GM18870 (cell line): ENCODE data around the gene TOB1.

ENCODE experiments used
- ATAC-seq: cut with Tn5 transposase; IDR thresholded peaks from one replicate; pipeline ENCODE4 v1.9.1; 2021; ENCODE audit warnings: moderate library complexity; ENCODE audit not compliant: unreplicated experiment

TOB1 gene, protein sequence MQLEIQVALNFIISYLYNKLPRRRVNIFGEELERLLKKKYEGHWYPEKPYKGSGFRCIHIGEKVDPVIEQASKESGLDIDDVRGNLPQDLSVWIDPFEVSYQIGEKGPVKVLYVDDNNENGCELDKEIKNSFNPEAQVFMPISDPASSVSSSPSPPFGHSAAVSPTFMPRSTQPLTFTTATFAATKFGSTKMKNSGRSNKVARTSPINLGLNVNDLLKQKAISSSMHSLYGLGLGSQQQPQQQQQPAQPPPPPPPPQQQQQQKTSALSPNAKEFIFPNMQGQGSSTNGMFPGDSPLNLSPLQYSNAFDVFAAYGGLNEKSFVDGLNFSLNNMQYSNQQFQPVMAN

DNA sequence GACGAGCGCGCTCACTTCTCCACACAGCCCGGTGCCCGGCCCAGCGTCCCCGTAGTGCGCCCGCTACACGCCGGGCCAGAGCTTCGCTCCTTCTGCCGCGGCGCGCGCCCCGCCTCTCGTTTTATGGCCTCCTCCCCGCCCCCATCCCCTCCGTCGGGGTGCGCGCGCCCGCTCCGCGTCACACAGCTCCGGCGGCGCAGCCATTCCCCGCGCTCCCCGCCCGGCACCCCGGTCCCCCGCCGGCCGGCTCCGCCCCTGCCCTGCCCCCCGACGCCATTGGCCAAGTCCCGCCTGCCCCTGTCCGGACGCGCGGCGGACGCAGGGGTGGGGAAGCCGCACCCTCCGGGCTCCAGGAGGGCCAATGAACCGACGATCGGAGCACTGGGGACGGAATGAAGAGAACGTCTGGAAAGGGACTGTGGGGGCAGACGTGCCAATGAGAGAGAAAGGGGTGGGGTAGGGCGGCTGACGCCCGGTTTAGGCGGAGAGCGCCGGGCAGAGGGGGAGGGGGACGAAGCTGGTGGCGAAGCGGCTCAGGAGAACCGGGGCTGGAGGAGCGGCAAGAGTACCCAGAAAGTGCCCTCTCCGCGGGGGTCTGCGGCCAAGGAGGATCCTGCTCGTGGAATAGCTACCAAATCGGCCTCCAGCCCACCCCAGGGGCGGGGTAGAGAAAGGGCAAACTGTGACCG lies at the start of gene TOB1:
TSS of gene TOB1 (minus strand) at position 94 of the 689 bp plus-strand sequence. CDS start 2,337 bp downstream, outside the sequence.
- peak; percentile 41 for ATAC-seq

DNA sequence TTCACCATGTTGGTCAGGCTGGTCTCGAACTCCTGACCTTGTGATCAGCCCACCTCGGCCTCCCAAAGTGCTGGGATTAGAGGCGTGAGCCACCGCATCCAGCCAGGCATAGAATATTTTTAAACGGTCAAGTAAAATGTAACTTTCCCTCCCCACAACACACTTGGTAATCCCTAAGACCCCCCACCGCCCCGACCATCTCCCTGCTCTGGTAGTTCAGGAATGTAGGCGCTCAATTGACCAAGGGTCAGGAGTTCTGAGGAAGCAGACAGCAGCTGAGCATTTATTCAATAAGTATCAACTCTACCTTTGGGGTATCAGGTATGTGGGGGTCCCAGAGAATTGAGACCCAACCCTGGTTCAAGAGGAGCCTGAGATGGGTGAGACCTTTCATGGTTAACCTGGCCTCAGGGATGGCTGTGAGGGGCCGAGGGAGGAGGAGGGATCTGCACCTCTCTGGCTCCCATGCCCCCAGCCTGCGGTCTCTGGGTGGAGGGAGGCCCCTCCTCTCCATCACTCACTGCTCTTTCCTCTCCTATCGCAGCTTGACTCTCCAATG lies 48.4 kb upstream of the TOB1 start:
- no peak for ATAC-seq

DNA sequence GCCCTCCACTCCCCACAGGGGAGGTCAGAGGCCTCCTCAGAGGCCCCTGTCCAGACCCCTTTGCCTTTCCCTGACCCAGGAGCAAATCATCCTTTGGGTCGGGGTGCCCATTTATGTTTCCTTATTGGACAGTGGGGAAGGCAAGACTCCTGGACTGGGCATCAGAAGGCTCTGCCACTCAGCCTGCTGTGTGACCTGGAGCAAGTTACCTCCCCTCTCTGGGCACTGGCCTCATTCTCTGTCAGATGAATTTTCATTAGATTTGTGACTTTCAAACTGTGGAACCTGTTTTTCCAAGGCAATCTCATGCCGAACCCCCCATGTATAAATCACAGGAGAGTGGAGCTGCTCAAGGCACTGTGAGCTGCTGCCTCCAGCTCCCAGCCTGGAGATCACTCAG lies 47.0 kb upstream of the TOB1 start:
- ATAC-seq: no peak

DNA sequence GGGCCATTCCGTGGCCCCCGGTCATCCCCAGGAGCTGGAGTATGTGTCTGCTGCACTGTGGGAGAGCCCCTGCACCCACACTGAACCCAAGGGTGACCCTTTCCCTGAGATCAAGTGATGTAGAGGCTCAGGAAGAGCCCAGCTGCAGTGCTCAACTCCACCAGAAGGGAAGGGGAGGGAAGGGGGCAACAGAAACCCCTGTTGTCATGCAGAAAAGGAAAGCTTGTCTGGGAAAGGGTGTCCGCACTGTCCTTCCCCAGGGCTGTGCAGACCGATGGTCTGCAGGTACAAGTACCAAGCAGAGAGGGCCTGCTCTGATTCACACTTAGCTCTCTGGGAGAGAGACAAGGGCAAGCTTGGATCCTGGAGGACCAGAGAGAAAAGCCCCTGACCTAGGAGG lies 45.7 kb upstream of the TOB1 start:
- ATAC-seq: no peak

DNA sequence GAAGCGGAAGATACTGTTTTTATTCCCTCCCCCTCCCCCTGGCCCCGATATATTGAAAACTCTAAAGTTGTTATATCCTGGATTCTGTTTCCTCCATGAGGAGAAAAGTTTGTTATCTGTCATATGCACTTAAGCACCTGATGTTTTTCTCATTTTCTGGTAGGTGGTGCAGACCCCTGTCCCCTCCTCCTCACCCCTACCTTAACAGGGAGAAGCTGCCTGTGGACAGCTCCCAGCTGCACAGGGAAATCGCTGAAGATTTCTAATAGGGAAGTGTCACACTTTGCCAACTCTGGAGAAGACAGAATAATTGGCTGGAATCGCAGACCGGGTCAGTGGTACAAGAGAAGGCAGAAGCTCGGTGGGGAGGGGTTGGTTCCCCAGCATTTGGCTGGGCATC lies 45.3 kb upstream of the TOB1 start:
- ATAC-seq: no peak

DNA sequence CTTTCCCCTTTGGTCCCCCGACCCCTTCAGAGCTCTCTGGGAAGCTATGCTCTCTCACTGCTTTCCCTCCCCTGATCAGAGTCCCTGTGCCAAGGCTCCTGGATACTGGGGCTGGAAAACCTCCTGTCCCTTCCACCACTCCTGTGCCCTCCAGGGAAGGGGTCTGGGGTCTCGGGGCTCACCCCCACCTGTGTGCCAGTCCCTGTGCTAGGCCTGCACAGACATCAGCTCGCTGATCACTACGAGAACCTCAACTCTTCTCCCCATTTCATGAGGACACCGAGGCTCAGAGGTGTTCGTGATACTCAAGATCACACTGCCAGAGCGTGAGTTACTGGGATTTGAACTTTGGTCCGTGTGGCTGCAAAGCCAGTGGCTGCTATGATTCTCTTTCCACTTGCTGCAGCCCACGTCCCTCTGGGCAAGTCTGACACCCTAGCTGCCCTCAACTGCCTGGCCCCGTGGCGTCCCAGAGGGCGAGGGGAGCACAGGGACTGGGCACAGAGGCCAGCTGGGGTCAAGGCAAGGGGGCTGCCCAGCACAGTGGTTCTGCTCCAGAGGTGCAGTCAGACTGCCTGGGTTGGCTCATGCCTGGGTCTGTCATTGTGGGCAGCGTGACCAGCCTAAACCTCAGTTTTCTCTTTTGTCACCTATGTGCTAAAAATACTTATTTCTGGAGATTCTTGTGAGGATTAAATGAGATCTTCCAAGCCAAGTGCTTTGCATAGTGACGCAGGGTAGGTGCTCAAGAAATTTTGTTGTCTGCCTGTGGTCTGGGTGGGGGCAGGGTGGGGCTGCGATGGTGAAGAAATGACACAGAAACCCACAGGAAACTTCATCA lies 43.8 kb upstream of the TOB1 start:
- no peak for ATAC-seq

DNA sequence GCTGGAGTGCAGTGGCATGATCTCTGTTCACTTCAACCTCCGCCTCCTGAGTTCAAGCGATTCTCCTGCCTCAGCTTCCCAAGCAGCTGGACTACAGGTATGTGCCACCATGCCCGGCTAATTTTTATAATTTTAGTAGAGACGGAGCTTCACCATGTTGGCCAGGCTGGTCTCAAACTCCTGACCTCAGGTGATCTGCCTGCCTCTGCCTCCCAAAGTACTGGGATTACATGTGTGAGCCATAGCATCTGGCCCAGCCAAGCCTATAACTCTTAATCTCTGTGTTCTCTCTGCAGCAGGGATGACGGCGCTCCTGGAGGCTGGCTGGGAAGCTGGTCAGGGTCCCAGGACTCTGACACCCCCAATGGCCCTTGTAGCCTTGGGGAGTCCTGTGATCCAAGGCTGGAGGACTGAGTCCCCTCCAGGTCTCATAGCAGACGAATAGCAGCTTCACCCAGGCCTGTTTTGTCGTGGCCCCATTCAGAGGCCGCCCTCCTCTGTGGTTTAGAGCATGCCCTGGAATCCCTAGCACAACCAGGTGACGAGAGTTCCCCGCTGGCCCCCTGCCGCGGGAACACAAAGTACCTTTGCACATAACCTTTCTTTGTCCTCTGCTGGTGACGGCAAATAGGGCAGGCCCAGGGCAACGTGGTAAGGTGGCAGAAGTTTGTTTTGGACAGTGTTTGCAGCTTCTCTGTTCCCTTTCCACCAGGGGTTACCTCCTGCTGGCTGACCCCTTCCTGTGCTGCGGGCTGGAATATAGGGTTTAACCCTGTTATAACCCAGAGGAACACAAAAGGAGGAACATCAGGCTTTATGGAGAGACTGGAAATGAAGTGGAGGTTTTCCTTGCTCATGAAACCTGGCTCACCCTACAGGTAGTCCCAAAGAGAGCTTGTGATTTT lies 43.0 kb upstream of the TOB1 start:
- no peak for ATAC-seq

DNA sequence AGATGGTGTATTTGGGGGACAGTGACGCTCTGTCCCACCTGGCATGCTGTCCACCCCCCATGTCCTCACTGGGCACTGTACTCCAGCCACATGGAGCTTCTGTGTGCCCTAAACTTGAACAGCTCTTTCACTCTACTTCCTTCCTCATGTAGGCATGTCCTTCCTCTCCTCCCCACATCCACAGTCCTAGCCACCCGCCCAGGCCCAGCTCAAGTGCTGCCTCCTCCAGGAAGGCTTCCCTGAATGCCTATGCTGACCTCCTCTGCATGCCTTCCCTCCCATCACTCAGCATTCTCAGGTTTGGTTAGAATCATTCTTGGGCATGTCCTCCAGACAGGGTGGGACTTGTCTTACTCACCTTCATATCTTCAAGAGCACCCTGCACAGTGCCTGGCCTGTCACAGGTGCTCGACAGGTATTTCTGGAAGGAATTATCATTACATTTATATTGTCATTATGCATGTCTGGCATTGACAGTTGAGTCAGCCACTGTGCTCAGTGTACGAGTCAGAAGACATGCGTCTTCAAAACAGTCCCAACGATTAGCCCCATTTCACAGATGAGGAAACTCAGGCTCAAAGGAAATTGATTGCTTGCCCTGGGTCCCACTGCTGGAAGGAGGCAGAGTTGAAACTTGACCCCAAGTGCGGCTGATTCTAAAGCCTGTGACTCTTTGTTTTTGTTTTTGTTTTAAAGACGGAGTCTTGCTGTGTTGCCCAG lies 42.1 kb upstream of the TOB1 start:
- ATAC-seq: no peak

DNA sequence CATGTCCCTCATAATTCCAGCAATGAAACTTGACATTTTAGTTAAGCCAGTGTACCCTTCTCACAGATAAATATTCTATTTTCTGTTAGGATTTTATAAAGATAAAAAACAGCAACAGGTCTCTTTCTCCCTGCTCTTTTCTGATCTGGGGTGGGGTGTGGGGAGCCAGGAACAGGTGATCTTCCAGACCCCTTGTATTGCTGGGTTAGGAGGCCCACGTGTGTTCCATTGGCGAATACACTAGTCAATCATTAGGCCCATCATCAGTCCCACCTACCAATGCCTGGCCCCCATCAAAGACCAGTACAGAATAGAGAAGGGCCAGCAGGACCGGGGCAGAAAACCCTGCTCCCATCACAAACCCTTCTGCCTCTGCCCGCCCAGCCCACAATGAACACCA lies 40.3 kb upstream of the TOB1 start:
- no peak for ATAC-seq

DNA sequence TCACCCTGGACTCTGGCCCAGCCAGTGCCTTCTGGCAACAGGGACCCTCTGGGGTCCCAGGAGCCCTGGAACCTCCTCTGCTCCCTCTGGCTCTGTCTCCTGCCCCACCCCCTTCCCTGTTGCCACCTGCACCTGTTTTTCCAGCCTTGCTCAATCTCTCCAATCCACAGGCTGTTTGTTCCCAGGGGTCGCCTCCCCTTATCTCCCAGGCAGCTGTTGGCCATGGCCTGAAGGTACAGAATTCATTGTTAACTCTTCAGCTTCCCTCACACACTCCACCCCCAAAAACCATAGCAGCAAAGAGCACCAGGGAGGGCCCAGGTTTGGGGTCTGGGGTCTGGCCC lies 39.3 kb upstream of the TOB1 start:
- ATAC-seq: no peak

DNA sequence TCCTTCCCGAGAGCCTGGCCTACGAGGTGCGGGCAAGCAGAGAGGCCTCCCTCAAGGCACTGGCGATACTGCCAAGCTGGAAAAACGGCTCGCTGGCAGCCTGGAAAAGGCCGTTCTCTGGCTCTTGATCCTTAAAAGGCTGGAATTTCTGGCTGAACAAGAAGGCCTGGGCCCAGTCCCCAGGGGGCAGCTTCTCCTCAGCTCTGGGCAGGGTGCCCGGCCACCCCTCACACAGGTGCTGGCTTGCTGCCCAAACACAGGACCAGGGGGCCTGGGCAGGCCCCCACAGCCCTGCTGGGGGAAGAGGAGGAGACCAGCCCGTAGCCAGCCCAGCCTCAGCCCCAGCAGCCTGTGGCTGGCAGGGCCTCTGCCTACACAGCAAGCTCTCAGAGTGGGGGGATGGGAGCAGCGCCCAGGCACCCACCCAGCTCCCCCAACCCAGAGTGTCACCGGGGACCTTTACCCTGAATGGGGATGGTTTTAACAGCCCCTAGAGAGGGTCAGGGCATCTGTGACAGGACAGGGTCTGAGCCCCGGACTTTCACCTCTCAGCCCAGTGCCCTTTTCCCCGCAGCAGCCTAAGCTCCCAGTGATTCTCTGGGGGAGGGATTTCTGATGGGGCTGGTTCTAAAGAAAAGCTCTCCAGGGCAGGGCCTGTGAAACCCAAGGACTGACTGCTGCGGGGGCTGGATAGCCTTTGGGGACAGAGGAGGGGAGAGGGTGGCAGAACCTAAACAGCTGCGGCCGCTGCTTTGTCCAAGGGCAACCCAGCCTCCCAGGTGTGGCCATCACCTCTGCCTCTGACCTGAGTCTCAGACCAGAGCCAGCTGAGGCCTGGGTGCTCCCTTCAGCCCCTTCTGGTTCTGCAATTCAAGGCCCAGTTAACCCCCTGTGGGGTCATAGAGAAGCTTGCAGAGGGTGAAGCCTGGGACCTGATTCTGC lies 38.6 kb upstream of the TOB1 start:
- ATAC-seq: no peak

DNA sequence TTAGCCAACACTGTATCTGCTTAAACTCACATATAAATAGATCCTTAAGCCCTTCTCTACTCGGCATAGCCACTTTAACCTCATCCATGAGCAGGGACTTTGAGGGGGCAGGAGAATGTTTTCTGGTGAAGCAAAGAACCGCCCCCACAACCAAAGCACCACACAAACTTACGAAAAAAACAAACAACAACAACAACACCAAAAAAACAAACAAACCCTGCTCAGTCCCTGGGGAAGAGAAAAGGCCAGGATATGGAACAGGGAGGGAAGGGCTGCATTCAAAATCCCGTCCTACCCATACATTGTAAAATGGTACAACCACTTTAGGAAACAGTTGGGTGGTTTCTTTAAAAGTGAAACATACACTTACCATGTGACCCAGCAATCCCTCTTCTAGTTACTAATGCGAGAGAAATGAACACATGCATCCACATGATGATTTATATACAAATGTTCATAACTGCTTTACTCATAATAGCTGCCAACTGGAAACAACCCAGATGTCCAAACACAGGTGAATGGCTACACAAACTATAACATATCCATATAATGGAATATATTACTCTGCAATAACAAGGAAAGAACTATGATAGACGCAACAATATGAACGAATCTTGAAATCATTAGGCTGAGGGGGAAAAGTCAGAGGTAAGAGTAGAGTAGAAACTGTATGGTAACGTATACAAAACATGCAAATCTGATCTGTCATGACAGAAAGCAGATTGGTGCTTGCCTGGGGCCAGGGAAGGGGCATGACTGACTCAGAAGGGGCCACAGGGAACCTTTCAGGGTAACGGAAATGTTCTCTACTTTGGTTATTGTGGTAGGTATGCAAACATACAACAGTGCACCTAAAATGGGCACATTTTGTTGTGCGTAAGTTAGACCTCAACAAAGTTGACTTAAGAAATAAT lies 37.7 kb upstream of the TOB1 start:
- ATAC-seq: no peak

DNA sequence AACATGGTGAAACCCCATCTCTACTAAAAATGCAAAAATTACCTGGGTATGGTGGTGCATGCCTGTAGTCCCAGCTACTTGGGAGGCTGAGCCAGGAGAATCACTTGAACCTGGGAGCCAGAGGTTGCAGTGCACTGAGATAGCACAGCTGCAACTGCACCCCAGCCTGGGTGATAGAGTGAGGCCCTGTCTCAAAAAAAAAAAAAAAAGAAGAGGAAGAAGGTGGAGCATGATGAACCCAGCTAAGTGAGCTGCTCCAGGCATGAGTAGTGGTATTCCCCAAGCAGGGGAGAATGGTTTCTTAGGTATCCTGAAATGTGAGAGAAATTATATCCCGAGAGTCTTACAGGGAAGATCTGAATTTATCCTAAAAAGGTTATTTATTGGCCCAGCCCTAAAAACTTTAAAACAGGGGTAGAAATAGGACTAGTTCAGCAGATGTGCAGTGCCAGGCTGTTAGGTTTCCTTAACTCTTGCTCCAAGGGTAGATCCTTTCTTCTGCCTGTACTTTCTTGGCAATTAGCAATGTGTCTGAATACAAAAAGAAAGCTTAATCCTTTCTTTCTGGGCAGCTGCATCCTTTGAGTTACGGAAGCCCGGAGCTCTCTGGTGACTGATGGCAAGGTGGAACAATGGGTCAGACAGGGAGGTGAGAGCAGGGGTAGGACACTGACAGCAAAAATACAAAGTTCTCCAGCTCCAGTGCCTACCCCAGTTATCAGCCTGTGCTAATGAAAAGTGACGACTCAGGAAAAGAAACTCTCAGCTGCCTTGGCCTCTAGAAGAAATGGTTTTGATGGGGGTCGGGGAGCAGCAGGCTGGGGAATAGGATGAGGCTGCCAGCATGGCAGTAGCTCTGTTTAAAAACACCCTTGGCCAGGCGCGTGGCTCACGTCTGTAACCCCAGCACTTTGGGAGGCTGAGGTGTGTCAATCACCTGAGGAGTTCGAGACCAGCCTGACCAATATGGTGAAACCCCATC lies 36.5 kb upstream of the TOB1 start:
- no peak for ATAC-seq

DNA sequence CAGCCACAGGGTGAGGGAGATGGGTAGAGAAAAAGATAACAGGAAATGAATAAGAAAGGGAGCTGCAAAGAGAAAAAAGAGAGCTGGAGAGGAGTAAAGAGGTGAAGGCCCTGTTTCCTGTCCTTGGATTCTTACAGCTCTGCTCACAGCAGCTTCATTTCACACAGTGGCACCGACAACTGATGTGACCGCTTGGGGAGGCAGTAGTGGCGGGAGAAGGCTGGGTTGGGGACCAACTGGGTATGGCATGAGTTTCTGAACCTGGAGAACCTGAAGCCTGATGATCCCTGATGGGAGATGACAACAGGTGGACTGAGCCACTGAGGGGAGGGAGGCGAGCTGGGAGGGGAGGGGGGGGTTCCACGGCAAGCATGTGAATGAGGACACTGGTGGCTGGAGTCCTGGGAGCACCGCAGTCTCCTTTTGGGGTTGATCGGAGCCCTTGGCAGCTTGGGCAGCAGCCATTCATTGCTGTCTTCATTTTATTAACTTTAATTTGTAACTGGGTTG lies 34.3 kb upstream of the TOB1 start:
- no peak for ATAC-seq

DNA sequence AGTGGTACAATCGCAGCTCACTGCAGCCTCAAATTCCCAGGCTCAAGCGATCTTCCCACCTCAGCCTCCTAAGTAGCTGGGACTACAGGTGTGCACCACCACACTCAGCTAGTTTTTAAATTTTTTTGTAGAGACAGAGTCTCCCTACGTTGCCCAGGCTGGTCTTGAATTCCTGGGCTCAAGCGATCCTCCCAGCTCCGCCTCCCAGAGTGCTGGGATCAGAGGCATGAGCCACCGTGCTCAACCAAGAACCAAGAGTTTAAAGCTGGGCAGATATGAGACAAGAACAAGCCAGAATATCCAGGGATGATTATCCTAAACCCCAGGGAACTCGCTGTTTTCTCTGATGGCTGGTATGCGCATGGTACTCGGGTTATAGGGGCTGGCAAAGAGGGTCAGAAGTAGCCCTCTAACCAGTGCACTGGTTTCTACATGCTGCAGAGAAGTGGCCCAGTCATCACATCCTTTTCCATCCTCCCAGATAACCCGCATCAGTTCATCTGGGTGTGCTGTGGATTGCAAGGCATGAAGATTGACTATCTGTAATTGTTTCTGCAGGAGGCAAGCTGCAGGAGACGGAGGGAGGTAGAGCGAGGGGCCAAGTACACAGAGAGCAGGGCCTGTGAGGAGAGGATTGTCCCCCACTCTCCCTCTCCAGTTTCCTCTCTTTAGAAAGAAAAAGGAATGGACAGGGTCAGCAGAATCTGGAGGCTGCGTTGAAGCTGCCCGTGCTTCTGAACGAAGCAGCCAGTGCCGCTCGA lies 33.6 kb upstream of the TOB1 start:
- no peak for ATAC-seq
